ENCODE measurements around the gene LAIR1. TPM values are rescaled to one million over a fixed set of nuclear protein-coding genes. Genes with fewer than 3 reads are reported as not detected.
"Not testable (repeated sequence)": the region's sequence is repeated elsewhere in the genome, so short reads cannot be mapped to it uniquely, and the experiment has no call there.

LAIR1 gene
- total RNA-seq, 1 experiment from 2014 or later: not detected

DNA sequence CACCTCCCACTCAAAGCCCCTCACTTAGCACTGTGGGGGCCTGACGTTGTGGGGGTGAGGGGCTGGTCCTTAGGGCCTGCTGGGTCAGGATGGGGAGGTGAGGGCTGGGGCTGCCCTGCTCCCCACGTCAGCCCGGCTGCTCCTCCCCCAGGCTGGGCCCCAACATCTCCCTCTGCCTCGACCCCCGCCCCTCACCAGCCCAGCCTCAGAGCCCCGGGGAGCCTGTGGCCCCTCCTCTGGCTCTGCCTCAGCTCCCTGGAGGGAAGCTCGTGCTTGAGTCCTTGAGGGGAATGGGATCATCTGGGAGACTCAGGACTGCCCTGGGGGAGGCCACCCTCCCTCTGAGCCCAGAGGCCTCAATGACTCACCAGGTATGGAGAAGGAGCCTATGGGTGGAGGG, 32.6 kb downstream of the LAIR1 start:
- H3K9me3 ChIP-seq (ENCODE audit: insufficient read depth, low read depth): no peaks in the 10 kb centered on the region
- no peaks in the 10 kb centered on the region for H3K36me3 ChIP-seq (ENCODE audit: low read depth)
- ChIA-PET CTCF (no interaction called here), POLR2A (ENCODE audit: unreplicated experiment) (no interaction called here)
- no peak overlapping the region for H2AFZ ChIP-seq
- H3K4me3 ChIP-seq: no peak overlapping the region
- no peak overlapping the region for H3K4me2 ChIP-seq
- no peak overlapping the region for H3K27ac ChIP-seq
- TF ChIP-seq, protein P1, sequence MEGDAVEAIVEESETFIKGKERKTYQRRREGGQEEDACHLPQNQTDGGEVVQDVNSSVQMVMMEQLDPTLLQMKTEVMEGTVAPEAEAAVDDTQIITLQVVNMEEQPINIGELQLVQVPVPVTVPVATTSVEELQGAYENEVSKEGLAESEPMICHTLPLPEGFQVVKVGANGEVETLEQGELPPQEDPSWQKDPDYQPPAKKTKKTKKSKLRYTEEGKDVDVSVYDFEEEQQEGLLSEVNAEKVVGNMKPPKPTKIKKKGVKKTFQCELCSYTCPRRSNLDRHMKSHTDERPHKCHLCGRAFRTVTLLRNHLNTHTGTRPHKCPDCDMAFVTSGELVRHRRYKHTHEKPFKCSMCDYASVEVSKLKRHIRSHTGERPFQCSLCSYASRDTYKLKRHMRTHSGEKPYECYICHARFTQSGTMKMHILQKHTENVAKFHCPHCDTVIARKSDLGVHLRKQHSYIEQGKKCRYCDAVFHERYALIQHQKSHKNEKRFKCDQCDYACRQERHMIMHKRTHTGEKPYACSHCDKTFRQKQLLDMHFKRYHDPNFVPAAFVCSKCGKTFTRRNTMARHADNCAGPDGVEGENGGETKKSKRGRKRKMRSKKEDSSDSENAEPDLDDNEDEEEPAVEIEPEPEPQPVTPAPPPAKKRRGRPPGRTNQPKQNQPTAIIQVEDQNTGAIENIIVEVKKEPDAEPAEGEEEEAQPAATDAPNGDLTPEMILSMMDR (conservative IDR thresholded peaks at IDR 0.05): no peak
- no peak for TF ChIP-seq EZH2 (IDR thresholded peaks at IDR 0.05; ENCODE audit: low read depth)
- H3F3A ChIP-seq (ENCODE audit: insufficient read depth, low read depth): no peaks in the 10 kb centered on the region
- no peaks in the 10 kb centered on the region for H3K9me2 ChIP-seq (ENCODE audit: insufficient read depth)
- intact Hi-C loops (cut with micrococcal nuclease; ENCODE audit: unreplicated experiment): no loop called here
- H4K20me1 ChIP-seq (ENCODE audit: insufficient read depth): no peaks in the 10 kb centered on the region
- no peak for DNase-seq
- BruUV-seq (replicated peaks): no TSS peak
- no peaks in the 10 kb centered on the region for H3K4me1 ChIP-seq (replicated peaks; ENCODE audit: insufficient read depth)
- H3K79me2 ChIP-seq (ENCODE audit: low read depth): no peaks in the 10 kb centered on the region
- peaks cover 94% of the 10 kb centered on the region for H3K27me3 ChIP-seq (ENCODE audit: insufficient read depth, low read depth)

DNA sequence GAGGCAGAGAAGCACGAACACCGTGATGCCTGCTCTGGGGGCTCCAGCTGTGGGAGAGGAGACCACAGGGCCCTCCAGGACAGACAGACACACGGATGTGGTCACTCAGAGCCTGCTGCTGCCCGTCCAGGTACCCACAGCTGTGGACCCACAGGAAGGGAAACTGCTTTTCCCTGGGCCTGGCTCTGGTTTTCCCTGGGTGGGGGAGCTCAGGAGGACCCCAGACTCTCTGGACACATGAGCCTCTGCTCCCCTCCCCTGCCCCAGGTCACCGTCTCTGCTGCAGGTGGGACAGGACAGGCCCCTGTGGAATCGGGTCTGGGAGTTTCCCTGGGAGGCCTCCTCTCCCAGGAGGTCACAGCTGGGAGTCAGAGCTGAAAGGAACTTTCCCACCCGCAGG, 33.1 kb downstream of the LAIR1 start:
- no peak overlapping the region for H3K27ac ChIP-seq
- ChIA-PET POLR2A (ENCODE audit: unreplicated experiment) (no interaction called here), CTCF (no interaction called here)
- DNase-seq: no peak
- H3K4me2 ChIP-seq: no peak overlapping the region
- peaks cover 94% of the 10 kb centered on the region for H3K27me3 ChIP-seq (ENCODE audit: insufficient read depth, low read depth)
- no peaks in the 10 kb centered on the region for H3K36me3 ChIP-seq (ENCODE audit: low read depth)
- no peaks in the 10 kb centered on the region for H3K9me2 ChIP-seq (ENCODE audit: insufficient read depth)
- TF ChIP-seq EZH2 (IDR thresholded peaks at IDR 0.05; ENCODE audit: low read depth): no peak
- TF ChIP-seq, protein P1 (conservative IDR thresholded peaks at IDR 0.05): no peak
- H3K79me2 ChIP-seq (ENCODE audit: low read depth): no peaks in the 10 kb centered on the region
- H3F3A ChIP-seq (ENCODE audit: insufficient read depth, low read depth): no peaks in the 10 kb centered on the region
- H4K20me1 ChIP-seq (ENCODE audit: insufficient read depth): no peaks in the 10 kb centered on the region
- H2AFZ ChIP-seq: no peak overlapping the region
- no TSS peak for BruUV-seq (replicated peaks)
- no peaks in the 10 kb centered on the region for H3K9me3 ChIP-seq (ENCODE audit: insufficient read depth, low read depth)
- H3K4me3 ChIP-seq: no peak overlapping the region
- intact Hi-C loops (cut with micrococcal nuclease; ENCODE audit: unreplicated experiment): no loop called here
- H3K4me1 ChIP-seq (replicated peaks; ENCODE audit: insufficient read depth): no peaks in the 10 kb centered on the region

DNA sequence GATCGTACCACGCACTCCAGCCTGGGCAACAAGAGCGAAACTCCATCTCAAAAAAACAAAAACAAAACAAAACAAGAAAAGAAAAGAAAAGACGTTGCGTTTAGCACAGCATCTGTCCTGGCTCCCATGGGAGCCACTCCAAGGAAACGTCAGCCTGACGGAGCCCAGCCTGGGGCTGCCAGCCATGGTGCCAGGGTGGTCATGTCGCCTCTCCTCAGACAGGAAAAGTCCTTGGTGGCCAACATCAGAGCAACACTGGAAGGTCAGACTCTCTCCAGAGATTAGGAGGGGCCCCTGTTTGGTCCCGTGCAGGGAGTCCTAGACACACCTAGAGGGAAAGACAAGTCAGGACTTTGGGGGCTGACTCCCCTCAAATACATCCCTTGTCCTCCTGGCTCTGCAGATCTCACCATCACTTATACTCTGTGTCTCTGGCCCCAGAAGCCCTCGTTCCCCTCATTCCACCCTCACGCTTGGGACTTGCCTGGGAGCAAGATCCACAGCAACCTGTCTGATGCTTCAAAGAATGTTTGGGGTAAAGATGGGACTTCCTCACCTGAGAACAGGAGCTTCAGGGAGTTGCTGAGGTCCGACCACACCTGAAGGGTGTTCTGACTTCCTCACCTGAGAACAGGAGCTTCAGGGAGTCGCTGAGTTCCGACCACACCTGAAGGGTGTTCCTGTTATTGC, 35.1 kb downstream of the LAIR1 start:
- POLR2A ChIA-PET (ENCODE audit: unreplicated experiment): no interaction called here
- no peaks in the 10 kb centered on the region for H3K36me3 ChIP-seq (ENCODE audit: low read depth)
- CTCF ChIA-PET: interaction anchor here (0.7 kb wide), 1 partner anchor 184 kb away, joined by 3 read pairs; no protein-coding TSS in a partner anchor
- H3K79me2 ChIP-seq (ENCODE audit: low read depth): no peaks in the 10 kb centered on the region
- H4K20me1 ChIP-seq (ENCODE audit: insufficient read depth): no peaks in the 10 kb centered on the region
- no peaks in the 10 kb centered on the region for H3K9me3 ChIP-seq (ENCODE audit: insufficient read depth, low read depth)
- no peaks in the 10 kb centered on the region for H3K9me2 ChIP-seq (ENCODE audit: insufficient read depth)
- H3K27me3 ChIP-seq (ENCODE audit: insufficient read depth, low read depth): peaks cover 86% of the 10 kb centered on the region
- H3K4me2 ChIP-seq: no peak overlapping the region
- no peaks in the 10 kb centered on the region for H3K4me1 ChIP-seq (replicated peaks; ENCODE audit: insufficient read depth)
- no peak for TF ChIP-seq EZH2 (IDR thresholded peaks at IDR 0.05; ENCODE audit: low read depth)
- TF ChIP-seq, protein P1 (conservative IDR thresholded peaks at IDR 0.05): no peak
- no peak overlapping the region for H3K27ac ChIP-seq
- H3K4me3 ChIP-seq: no peak overlapping the region
- DNase-seq: no peak
- no peaks in the 10 kb centered on the region for H3F3A ChIP-seq (ENCODE audit: insufficient read depth, low read depth)
- intact Hi-C loops (cut with micrococcal nuclease; ENCODE audit: unreplicated experiment): no loop called here
- BruUV-seq (replicated peaks): no TSS peak
- H2AFZ ChIP-seq: no peak overlapping the region

DNA sequence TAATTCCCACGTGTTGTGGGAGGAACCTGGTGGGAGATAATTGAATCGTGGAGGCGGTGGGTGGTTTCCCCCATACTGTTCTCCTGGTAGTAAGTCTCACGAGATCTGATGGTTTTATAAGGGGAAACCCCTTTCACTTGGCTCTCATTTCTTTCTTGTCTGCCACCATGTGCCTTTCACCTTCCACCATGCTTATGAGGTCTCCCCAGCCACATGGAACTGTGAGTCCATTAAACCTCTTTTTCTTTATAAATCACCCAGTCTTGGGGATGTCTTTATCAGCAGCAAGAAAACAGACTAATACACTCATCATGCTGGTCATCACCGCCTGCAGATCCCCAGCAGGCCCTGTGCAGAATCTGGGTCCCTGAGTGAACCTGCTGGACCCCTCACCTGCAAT, 36.0 kb downstream of the LAIR1 start:
- H3K9me3 ChIP-seq (ENCODE audit: insufficient read depth, low read depth); H3K36me3 ChIP-seq (ENCODE audit: low read depth); DNase-seq; H3K79me2 ChIP-seq (ENCODE audit: low read depth); H4K20me1 ChIP-seq (ENCODE audit: insufficient read depth); H3K4me3 ChIP-seq; H3K9me2 ChIP-seq (ENCODE audit: insufficient read depth); H3K27ac ChIP-seq; H3K4me2 ChIP-seq; POLR2A ChIA-PET (ENCODE audit: unreplicated experiment); BruUV-seq (replicated peaks); H3F3A ChIP-seq (ENCODE audit: insufficient read depth, low read depth); intact Hi-C loops (cut with micrococcal nuclease; ENCODE audit: unreplicated experiment); CTCF ChIA-PET; H3K4me1 ChIP-seq (replicated peaks; ENCODE audit: insufficient read depth); H2AFZ ChIP-seq: not testable (repeated sequence)
- H3K27me3 ChIP-seq (ENCODE audit: insufficient read depth, low read depth): peaks cover 78% of the 10 kb centered on the region

Data from PC-9 (cell line).